HG03439 (cell line): Measurements from ENCODE around the gene PAPOLG.
"Not testable (repeated sequence)": the region's sequence is repeated elsewhere in the genome, so short reads cannot be mapped to it uniquely, and the experiment has no call there.

ENCODE experiments used
- ATAC-seq: cut with Tn5 transposase; IDR thresholded peaks from one replicate; pipeline ENCODE4 v1.9.1; 2021; ENCODE audit warnings: mild to moderate bottlenecking, moderate library complexity; ENCODE audit not compliant: unreplicated experiment

Gene PAPOLG

GRCh38 chr2:60771508-60771907 lies 15.4 kb downstream of the PAPOLG start:
- no peak for ATAC-seq

GRCh38 chr2:60775048-60775639 lies 19.1 kb downstream of the PAPOLG start:
- no peak for ATAC-seq

- ATAC-seq = no peak
Observed at GRCh38 chr2:60778352-60778751, 22.3 kb downstream of the PAPOLG start.

GRCh38 chr2:60779426-60779825 lies 23.4 kb downstream of the PAPOLG start:
- no peak for ATAC-seq

GRCh38 chr2:60780721-60781120 lies 24.7 kb downstream of the PAPOLG start:
- no peak for ATAC-seq

- ATAC-seq = no peak
Observed at GRCh38 chr2:60793169-60793568, 37.1 kb downstream of the PAPOLG start.

GRCh38 chr2:60794271-60794863 lies 38.3 kb downstream of the PAPOLG start:
- no peak for ATAC-seq

- no peak for ATAC-seq
Observed at GRCh38 chr2:60796573-60797509, 40.8 kb downstream of the PAPOLG start.

GRCh38 chr2:60804473-60804872 lies 48.4 kb downstream of the PAPOLG start:
- ATAC-seq = no peak

GRCh38 chr2:60806595-60806987 lies 50.5 kb downstream of the PAPOLG start:
- no peak for ATAC-seq

GRCh38 chr2:60806988-60807681 lies 51.1 kb downstream of the PAPOLG start:
- peak; percentile 78 for ATAC-seq

- ATAC-seq = no peak
Observed at GRCh38 chr2:60808330-60808801, 52.3 kb downstream of the PAPOLG start.

- ATAC-seq = no peak
Observed at GRCh38 chr2:60811491-60812375, 55.7 kb downstream of the PAPOLG start.

- ATAC-seq = not testable (repeated sequence)
Observed at GRCh38 chr2:60817191-60817590, 61.1 kb downstream of the PAPOLG start.

GRCh38 chr2:60818272-60818671 lies 62.2 kb downstream of the PAPOLG start:
- no peak for ATAC-seq

- no peak for ATAC-seq
Observed at GRCh38 chr2:60819155-60819862, 63.2 kb downstream of the PAPOLG start.

GRCh38 chr2:60819936-60820335 lies 63.9 kb downstream of the PAPOLG start:
- no peak for ATAC-seq

GRCh38 chr2:60820416-60821132 lies 64.5 kb downstream of the PAPOLG start:
- ATAC-seq = no peak

GRCh38 chr2:60821133-60821469 lies 65.0 kb downstream of the PAPOLG start:
- ATAC-seq = no peak
